D721Med (cell line): ENCODE measurements around the gene GPRIN1.

Experiments used
- DNase-seq: peaks from one replicate; pipeline ENCODE4 v3.0.0; 2011; ENCODE audit warnings: low spot score; ENCODE audit not compliant: insufficient read length
- FAIRE-seq: peaks from 2 replicates; lab custom pipeline; 2011; peaks lifted over from hg19 to GRCh38; lab: Jason Lieb, UNC
- CTCF ChIP-seq: IDR thresholded peaks from 2 replicates; pipeline ENCODE4 v1.5.1; 2012; ENCODE audit warnings: mild to moderate bottlenecking, control low read depth; ENCODE audit not compliant: insufficient read depth; ENCODE audit errors: missing control alignments

GPRIN1 gene

GRCh38 chr5:176642675-176643490 is 32.9 kb upstream of the GPRIN1 start:
- FAIRE-seq (no peak), DNase-seq (no peak)
- TF ChIP-seq CTCF, result no peak

- DNase-seq, result no peak
- no peak for TF ChIP-seq CTCF
- no peak for FAIRE-seq
These were observed 30.7 kb upstream of the GPRIN1 start for GRCh38 chr5:176640616-176641015.

GRCh38 chr5:176639981-176640380 is 30.0 kb upstream of the GPRIN1 start:
- FAIRE-seq, result no peak
- DNase-seq, result no peak
- no peak for TF ChIP-seq CTCF

GRCh38 chr5:176639208-176639607 is 29.3 kb upstream of the GPRIN1 start:
- no peak for FAIRE-seq
- no peak for TF ChIP-seq CTCF
- no peak for DNase-seq

- DNase-seq, result no peak
- FAIRE-seq, result no peak
- no peak for TF ChIP-seq CTCF
These were observed 28.5 kb upstream of the GPRIN1 start for GRCh38 chr5:176638437-176638836.

- FAIRE-seq (no peak), DNase-seq (no peak)
- no peak for TF ChIP-seq CTCF
These were observed 27.6 kb upstream of the GPRIN1 start for GRCh38 chr5:176637556-176637955.

GRCh38 chr5:176636426-176636825 is 26.5 kb upstream of the GPRIN1 start:
- FAIRE-seq (no peak), DNase-seq (no peak)
- TF ChIP-seq CTCF, result no peak
